GM19240 (cell line): ENCODE measurements around the gene CDA.
"Not testable (repeated sequence)": the region's sequence is repeated elsewhere in the genome, so short reads cannot be mapped to it uniquely, and the experiment has no call there.

Source experiments
- DNase-seq: peaks from one replicate; pipeline ENCODE4 v3.0.0; 2011; ENCODE audit warnings: low spot score; ENCODE audit not compliant: insufficient read length

CDA gene

GRCh38 chr1:20586953-20587660 is 1.8 kb upstream of the CDA start:
- no peak for DNase-seq

GRCh38 chr1:20587661-20588053 is 1.2 kb upstream of the CDA start:
- no peak for DNase-seq

GRCh38 chr1:20589331-20590278 is 708 bp downstream of the CDA start:
- no peak for DNase-seq

- no peak for DNase-seq
Measured at GRCh38 chr1:20590306-20590777, 1.4 kb downstream of the CDA start.

- no peak for DNase-seq
Measured at GRCh38 chr1:20593756-20594155, 4.9 kb downstream of the CDA start.

GRCh38 chr1:20594746-20595145 is 5.8 kb downstream of the CDA start:
- no peak for DNase-seq

- DNase-seq = no peak
Measured at GRCh38 chr1:20596106-20596505, 7.2 kb downstream of the CDA start.

GRCh38 chr1:20597650-20598049 is 8.8 kb downstream of the CDA start:
- no peak for DNase-seq

- DNase-seq = no peak
Measured at GRCh38 chr1:20600156-20600555, 11.3 kb downstream of the CDA start.

- no peak for DNase-seq
Measured at GRCh38 chr1:20601129-20601825, 12.4 kb downstream of the CDA start.

GRCh38 chr1:20602851-20603450 is 14.1 kb downstream of the CDA start:
- no peak for DNase-seq

- no peak for DNase-seq
Measured at GRCh38 chr1:20603504-20604464, 14.9 kb downstream of the CDA start.

GRCh38 chr1:20604678-20605077 is 15.8 kb downstream of the CDA start:
- DNase-seq = no peak

- not testable (repeated sequence) for DNase-seq
Measured at GRCh38 chr1:20606801-20607570, 18.1 kb downstream of the CDA start.

GRCh38 chr1:20609541-20609940 is 20.6 kb downstream of the CDA start:
- DNase-seq = no peak

GRCh38 chr1:20610970-20611369 is 22.1 kb downstream of the CDA start:
- DNase-seq = no peak

GRCh38 chr1:20611652-20612051 is 22.8 kb downstream of the CDA start:
- DNase-seq = no peak

GRCh38 chr1:20612221-20612746 is 23.4 kb downstream of the CDA start:
- no peak for DNase-seq

GRCh38 chr1:20614131-20614579 is 25.3 kb downstream of the CDA start:
- no peak for DNase-seq
